ENCODE data around the gene UBE2E3. TPM values are rescaled to one million over a fixed set of nuclear protein-coding genes. Genes with fewer than 3 reads are reported as not detected.

The UBE2E3 gene
- total and polyA plus RNA-seq, 2 of the 13 experiments (the other 11 are each of a cell fraction or from before 2014, with no cell fraction given) = 45.7 to 92.6 TPM

- TF ChIP-seq HOMEZ (CRISPR knock-in tag; IDR thresholded peaks at IDR 0.05; ENCODE audit: low read depth) = 0 out of 2 replicates have a peak, but pooled peaks have one; percentile 45
- no peak for TF ChIP-seq REPIN1 (CRISPR knock-in tag; IDR thresholded peaks at IDR 0.05; ENCODE audit: borderline replicate concordance, low read depth)
- no peak for TF ChIP-seq GPBP1L1 (CRISPR knock-in tag; IDR thresholded peaks at IDR 0.05)
- peak; percentile 27; the same call in 1 of the 2 replicates for TF ChIP-seq PATZ1 (CRISPR knock-in tag; IDR thresholded peaks at IDR 0.05)
- peak; percentile 48 for TF ChIP-seq ATF1 (CRISPR knock-in tag; IDR thresholded peaks at IDR 0.05)
- no peak for TF ChIP-seq ZNF263 (CRISPR knock-in tag; IDR thresholded peaks at IDR 0.05)
- TF ChIP-seq BCL6 (CRISPR knock-in tag; IDR thresholded peaks at IDR 0.05) = peak; percentile 35; the same call in 1 of the 2 replicates
- TF ChIP-seq ZBTB7B (CRISPR knock-in tag; IDR thresholded peaks at IDR 0.05) = no peak
These were observed 42.2 kb downstream of the UBE2E3 start (continued) for GRCh38 chr2:181022652-181023051.

- Histone ChIP-seq H3K4me3 (replicated peaks in 1 of 3; ENCODE audit: insufficient read depth in 1 of 3, low read depth in 2 of 3, low read length in 3 of 3) (no peak overlapping the region), H3K79me2 (ENCODE audit: insufficient read depth, low read length) (peaks cover 20% of the 10 kb centered on the region), H3K4me1 (ENCODE audit: insufficient read depth, low read length) (peaks cover 13% of the 10 kb centered on the region), H4K20me1 (ENCODE audit: insufficient read depth, low read length) (no peaks in the 10 kb centered on the region), H3K4me2 (ENCODE audit: low read depth, low read length) (no peak overlapping the region), H3K9ac (ENCODE audit: insufficient read depth, low read depth, low read length) (no peak overlapping the region), H3K9me3 (ENCODE audit: low read length) (no peaks in the 10 kb centered on the region), H2AFZ (ENCODE audit: low read length) (no peak overlapping the region), H3K27me3 (ENCODE audit: control insufficient read depth in 1 of 2, insufficient read depth in 2 of 2, low read length in 2 of 2) (no peaks in the 10 kb centered on the region), H3K36me3 (replicated peaks in 1 of 2; ENCODE audit: control insufficient read depth in 1 of 2, insufficient read depth in 2 of 2, low read length in 2 of 2) (no peaks in the 10 kb centered on the region), H3K27ac (ENCODE audit: extremely low read length, insufficient read depth, low read length) (no peak overlapping the region)
- no peak for FAIRE-seq
- in situ Hi-C loops (cut with HindIII; ENCODE audit: extremely low pct_ligation_motif_present, low pct_unique_long_range_greater_than_20kb) = no loop called here
- no TSS peak for BruUV-seq (replicated peaks)
- intact Hi-C loops (cut with micrococcal nuclease; ENCODE audit: unreplicated experiment) = no loop called here
- no peak for ATAC-seq
- ChIA-PET POLR2A (no interaction called here), CTCF (ENCODE audit: low intra/inter-chr PET ratio, low total read pairs) (no interaction called here)
- DNase-seq (ENCODE audit: low spot score) = no peak
- 96% methylated on average over 3 of the region's 3 CpGs for WGBS (ENCODE audit: low lambda C conversion rate)
- TF ChIP-seq JARID2 (CRISPR knock-in tag; IDR thresholded peaks at IDR 0.05; ENCODE audit: insufficient replicate concordance) (no peak), ATF2 (CRISPR knock-in tag; IDR thresholded peaks at IDR 0.05) (no peak), ZNF878 (CRISPR knock-in tag; IDR thresholded peaks at IDR 0.05) (no peak), SP140L (CRISPR knock-in tag; IDR thresholded peaks at IDR 0.05; ENCODE audit: borderline replicate concordance) (no peak), ZNF276 (CRISPR knock-in tag; IDR thresholded peaks at IDR 0.05; ENCODE audit: low read depth) (no peak), ZSCAN20 (CRISPR knock-in tag; IDR thresholded peaks at IDR 0.05; ENCODE audit: borderline replicate concordance) (no peak)
These were observed 44.6 kb downstream of the UBE2E3 start for GRCh38 chr2:181025004-181025403.
